GM18951 (cell line): ENCODE data around the gene PARG.
"Not testable (repeated sequence)": the region's sequence is repeated elsewhere in the genome, so short reads cannot be mapped to it uniquely, and the experiment has no call there.

ENCODE experiments used
- POLR2A ChIP-seq: IDR thresholded peaks from 4 replicates; pipeline ENCODE4 v1.6.1; 2011; ENCODE audit warnings: mild to moderate bottlenecking; ENCODE audit not compliant: insufficient read length, insufficient read depth; ENCODE audit errors: extremely low read depth
- in situ Hi-C: fragments of 300-500 bp; cut with MboI; formaldehyde crosslinking; loops from one replicate; pipeline ENCODE4 v1.12.0; 2022; ENCODE audit warnings: low sequenced_read_pairs, mixed read lengths, inconsistent platforms; ENCODE audit not compliant: unreplicated experiment

Gene PARG

DNA sequence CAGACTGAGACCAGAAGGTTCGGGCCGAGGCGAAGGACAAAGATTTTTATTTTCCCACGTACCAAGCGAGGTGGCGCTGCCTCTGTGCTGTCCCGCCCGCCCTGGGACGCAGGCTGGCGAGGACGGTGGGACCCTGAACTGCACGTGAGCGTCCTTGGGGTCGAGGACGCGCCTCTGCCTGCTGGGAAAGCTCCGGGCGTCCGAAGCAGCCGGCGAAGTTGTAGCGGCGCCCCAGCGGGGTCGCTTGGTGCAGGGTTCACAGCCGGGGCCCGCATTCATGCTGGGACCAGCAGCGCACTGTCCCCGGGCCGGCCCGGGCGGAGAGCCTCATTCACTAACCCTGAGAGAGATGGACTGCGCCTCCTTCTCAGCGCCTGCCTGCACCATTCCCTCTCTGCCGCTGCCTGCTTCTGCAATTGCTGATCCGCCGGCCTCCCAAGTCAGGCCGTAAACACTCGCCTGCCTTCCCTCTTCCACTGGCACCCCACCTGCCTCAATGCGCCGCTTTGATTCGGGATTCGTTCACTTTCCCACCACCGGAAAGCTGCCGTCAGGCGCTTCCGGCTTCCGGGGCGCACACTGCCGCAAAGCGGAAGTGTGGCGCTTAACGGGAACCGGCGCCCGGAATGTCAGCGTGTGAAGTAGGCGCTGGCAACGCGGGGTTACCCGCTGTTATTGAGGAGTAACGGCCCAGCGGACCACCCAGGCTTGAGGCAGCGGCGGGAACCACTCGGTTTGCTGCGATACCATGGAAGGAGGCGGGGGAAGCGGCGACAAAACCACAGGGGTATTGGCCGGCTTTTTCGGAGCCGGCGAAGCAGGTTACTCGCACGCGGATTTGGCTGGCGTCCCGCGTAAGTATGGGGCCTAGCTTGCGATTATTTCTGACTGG is at the start of gene PARG, which contains the start of gene TIMM23B:
Gene PARG (minus strand): TSS at position 581 of the 892 bp plus-strand sequence. CDS start 302 bp downstream, at position 279.
Gene TIMM23B (plus strand): TSS at position 607 of the 892 bp plus-strand sequence. CDS start 142 bp downstream, at position 749.
- in situ Hi-C loops: not testable (repeated sequence)
- peak; percentile 60 for TF ChIP-seq POLR2A

DNA sequence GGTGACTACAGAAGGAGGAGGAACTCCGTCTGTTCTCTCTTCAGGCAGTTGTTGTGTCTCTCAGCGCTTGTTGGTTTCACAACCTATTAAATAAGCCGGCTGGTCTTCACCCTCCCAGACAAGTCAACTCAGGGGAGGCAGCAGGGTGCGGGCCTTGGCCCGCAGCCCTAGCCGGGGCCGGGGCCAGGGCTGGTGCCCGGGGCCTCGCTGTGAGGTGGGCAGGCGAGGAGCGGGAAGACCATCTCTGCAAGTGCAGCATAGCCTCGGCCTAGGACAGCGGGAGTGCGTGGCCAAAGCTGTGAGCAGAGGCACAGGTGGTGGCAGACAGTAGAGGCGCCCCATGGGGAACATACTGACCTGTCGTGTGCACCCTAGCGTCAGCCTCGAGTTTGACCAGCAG is 46.5 kb upstream of the PARG start, which contains the start of gene AGAP6:
Gene AGAP6 (plus strand): TSS at position 31 of the 400 bp plus-strand sequence. CDS start 310 bp downstream, at position 341.
- in situ Hi-C loops: not testable (repeated sequence)

DNA sequence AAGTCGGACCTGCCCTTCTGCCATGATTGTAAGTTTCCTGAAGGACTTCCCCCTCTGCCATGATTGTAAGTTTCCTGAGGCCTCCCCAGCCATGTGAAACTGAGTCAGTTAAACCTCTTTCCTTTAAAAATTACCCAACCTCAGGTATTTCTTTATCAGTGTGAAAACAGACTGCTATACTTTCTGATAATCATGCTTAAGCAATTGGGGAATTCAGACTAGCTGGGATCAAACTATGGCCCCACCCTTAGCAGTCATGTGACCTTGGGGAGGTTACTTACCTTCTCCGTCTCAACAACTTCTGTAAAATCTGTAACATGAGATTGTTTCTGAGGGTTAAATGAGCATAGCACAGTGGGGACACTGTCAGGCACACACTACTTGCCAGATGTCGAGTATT is 45.4 kb upstream of the PARG start:
- in situ Hi-C loops: not testable (repeated sequence)

DNA sequence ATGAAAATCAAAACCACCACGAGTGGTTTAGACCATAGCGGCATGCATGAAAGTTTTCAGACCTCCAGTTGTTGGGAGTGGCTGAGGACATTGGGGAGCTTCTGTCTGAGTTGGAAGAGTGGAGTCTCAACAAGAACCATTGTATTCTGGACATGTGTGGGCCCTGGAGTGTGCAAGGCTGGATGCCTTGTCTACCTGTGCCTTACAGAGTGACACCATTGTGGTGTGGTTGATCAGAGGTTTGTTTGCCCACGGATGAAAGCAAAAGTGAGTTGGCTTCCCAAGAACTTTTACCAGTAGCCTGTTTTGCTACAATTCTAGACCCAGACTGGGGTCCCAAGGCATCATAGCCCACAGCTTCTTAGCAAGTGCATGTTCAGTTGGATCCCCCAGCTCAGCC is 35.9 kb upstream of the PARG start:
- in situ Hi-C loops: not testable (repeated sequence)

DNA sequence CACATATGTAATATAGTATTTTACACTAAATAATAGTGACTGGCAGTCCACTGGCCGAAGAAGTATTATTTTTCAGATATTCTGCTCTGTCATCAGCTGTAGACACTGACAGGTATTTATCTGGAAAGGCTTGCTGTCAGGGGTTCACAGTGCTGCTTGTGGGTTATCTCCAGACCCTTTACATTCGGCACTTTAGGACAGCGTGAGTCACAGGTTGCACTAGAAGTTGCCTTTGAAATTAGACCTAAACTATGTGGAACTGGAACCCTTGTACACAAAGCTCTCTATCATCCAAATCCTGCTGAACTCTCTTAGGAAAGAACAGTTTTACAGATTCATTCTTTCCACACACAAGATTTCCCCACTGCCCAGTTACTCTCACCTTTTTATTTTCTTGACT is 30.3 kb upstream of the PARG start:
- in situ Hi-C loops: not testable (repeated sequence)

DNA sequence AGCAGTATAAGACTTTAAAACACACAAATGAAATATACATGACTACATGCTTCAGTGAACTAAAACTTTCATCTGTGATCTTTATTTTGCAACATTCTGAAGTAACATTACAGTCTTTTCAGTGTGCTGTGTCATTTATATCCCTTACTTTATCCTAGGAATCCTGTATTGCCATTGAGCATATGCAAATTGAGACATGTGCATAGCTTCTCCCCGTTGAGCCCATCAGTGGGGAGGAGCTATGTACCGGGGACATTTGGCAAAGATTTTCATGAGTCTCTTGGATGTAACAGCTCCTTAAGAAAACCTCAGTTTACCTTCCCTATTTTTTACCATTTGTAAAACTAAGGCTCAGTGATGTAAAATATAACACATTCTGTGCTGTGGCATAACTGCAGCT is 29.6 kb upstream of the PARG start:
- in situ Hi-C loops: not testable (repeated sequence)

DNA sequence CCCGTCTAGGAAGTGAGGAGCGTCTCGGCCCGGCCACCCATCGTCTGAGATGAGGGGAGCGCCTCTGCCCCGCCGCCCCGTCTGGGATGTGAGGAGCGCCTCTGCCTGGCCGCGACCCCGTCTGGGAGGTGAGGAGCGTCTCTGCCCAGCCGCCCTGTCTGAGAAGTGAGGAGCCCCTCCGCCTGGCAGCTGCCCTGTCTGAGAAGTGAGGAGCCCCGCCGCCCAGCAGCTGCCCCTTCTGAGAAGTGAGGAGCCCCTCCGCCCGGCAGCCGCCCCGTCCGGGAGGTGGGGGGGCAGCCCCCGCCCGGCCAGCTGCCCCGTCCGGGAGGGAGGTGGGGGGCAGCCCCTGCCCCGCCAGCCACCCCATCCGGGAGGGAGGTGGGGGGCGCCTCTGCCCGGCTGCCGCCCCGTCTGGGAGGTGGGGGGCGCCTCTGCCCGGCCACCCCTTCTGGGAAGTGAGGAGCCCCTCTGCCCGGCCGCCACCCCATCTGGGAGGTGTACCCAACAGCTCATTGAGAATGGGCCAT is 28.6 kb upstream of the PARG start:
- in situ Hi-C loops: not testable (repeated sequence)

DNA sequence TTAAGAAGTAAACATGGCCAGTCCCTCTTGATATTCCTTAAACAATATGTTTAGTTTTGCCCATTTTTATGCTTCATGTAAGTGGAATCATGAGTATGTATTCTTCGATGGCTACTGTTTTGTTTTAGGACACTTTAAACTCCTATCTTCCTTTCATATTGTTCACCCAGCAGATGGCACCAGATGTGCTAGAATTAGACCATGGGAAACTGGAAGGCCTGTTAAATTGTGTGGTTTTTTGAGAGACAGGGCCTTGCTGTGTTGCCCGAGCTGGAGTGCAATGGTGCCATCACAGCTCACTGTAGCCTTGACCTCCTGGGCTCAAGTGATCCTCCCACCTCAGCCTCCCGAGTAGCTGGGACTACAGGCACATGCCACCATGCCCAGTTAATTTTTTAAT is 11.3 kb upstream of the PARG start:
- in situ Hi-C loops: not testable (repeated sequence)

DNA sequence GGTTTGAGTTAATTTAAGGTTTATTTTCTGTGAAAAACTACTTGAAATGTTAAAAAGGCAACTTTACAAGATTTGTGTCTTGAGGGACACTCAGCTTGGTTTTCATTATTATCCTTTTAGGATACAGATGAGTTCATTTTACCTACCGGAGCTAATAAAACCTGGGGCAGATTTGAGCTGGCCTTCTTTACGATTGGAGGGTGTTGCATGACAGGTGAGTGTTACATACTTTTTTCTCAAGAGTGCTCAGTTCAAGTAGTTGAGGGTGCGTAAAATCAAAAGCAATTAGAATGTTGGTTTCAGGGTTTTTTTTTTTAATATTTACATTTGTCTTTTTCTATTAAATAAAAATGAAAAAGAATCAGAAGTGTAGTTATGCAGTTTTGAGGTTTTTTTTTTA is 10.2 kb upstream of the PARG start:
- in situ Hi-C loops: not testable (repeated sequence)

DNA sequence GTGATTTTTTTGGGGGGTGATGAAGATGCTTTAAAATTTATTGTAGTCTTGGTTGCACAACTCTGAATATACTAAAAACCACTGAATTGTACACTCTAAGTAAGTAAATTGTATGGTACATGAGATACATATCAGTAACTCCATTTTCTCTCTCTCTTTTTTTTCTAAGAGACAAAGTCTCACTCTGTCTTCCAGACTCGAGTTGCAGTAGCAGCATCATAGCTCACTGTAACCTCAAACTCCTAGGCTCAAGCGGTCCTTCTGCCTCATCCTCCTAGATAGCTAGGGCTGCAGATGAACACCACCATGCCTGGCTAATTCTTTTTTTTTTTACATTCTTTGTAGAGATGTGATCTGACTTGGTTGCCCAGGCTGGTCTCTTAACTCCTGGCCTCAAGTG is 6.9 kb upstream of the PARG start:
- in situ Hi-C loops: not testable (repeated sequence)

DNA sequence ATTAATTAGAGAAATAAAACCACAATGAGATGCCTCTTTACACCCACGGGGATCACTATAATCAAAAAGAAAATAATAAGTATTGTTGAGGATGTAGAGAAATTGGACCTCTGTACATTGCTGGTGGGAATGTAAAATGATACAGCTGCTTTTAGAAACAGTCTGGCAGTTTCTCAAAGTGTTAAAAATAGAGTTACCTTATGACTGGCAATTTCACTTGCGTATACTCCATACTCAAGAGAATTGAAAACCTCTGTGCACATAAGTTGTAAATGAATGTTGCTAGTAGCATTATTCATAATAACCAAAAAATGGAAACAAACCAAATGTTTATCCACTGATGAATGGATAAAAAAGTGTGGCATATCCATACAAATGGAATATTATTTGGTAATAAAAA is 6.3 kb upstream of the PARG start:
- in situ Hi-C loops: not testable (repeated sequence)

DNA sequence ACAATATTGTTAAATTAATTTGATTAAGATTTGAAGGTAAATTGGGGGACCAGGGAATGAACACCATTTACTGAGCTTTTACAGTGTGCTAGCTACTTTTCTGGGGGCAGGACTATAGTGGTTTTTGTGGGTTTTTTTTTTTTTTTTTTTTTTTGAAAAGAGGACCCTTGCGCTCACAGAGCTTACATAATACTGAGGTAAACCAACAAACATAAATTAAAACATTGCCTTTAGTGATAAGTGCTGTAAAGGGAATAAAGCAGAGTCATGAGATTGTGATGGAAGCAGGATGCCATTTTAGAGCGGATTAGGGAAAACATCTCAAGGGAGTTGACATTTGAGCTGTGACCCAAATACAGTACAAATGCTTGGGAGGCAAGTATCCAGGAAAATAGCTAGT is 1.8 kb upstream of the PARG start:
- in situ Hi-C loops: not testable (repeated sequence)

DNA sequence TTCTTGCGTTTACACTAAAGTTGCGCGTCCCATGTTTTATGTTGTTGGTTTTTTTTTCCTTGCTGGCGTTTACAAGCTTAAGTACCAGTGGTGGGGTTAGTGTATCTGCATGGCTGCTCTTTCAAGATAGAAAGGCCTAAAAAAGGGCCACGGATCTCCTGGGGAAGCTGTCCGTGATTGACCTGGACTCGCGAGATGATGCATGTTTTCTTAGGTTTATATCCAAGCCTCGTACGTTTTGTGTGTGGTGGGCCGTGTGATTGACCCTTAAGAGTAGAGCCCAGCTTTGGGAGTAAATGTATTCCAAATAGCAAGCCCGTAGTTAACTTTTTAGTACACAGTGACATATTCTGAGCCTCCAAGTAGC is 495 bp upstream of the PARG start:
- in situ Hi-C loops: not testable (repeated sequence)

DNA sequence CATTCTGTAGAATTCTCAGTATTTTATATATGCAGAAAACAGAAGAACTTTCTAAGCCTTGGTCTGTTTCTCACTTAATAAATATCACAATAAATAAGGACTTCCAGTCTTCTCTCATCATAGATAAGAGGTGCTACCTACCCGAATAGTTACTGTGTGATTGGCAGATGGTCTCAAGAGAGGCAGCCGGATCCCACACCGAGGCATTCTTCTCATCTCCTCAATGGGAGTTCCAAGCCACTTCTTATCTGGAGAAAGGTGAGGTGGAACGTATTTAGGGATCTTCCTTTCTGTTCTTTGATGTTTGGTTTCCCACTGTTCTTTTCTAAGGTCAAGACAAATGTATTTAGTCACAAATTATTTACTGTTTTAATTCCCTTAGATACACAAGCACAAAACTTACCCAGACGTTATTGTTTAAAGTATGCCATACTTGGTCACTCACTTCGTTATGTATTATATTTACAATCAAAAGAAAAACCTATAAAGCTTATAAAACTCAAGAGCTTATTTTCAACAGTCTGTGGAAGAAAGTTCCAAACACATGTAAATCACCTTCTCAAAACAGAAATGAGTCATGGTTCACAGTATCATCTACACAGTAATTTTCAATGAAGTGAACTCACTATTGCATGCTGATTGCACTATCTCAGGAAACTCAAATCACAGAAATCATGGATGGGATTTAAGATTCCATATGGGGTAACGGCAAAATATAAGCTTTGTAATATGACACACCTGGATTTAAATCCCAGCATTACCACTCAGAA is 9.7 kb downstream of the PARG start:
- in situ Hi-C loops: not testable (repeated sequence)

DNA sequence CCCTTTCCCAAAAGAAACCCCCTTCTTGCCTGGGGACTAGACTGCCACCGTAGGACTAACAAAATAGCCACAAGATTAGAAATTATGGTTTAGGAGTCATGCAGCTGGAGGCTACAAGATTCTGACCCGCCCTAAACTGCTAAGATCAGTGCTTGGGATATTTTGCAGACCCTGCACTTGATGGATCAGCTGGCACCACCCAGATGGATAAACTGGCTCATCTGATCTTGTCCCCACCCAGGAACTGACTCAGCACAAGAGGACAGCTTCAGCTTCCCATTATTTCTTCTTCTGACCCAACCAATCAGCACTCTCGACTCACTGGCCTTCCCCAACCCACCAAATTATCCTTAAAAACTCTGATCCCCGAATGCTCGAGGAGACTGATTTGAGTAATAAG is 10.6 kb downstream of the PARG start:
- in situ Hi-C loops: not testable (repeated sequence)

DNA sequence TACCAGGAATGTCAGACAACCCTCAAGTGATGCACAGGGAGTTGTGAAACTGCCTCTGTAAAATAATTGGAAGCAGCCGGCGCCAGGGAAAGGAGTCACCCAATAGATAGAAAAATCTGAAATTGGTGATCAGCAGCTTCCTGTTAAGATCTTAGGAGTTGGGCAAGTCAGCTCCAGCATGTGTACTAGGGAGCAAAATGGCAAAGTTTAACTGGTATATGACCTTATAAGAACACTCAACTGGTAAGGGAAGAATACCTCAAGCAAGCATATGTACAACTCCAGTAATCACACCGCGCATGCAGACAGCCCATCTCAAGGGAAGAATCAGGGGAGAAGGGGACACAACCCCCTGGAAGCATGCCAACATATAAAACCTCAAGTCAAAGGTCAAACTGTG is 18.3 kb downstream of the PARG start:
- in situ Hi-C loops: not testable (repeated sequence)

DNA sequence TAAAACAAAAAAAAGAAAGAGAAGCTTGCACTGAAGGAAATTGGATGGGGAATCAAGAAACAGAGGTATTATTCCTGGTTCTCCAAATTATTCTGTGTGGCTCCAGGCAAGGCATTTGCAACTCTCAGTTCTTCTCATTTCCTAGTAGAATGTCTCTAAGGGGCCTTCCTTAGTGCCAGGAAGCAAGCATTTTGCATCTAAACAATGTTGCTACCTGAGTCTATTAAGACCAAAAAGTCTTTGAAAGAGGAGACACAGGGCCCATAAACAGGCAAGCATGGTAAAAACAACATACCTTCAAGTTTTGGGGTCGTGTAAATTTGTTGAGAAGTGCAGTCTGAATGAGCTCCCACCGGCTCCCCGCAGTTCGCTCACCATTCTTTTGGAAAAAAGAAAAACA is 19.8 kb downstream of the PARG start:
- in situ Hi-C loops: not testable (repeated sequence)

DNA sequence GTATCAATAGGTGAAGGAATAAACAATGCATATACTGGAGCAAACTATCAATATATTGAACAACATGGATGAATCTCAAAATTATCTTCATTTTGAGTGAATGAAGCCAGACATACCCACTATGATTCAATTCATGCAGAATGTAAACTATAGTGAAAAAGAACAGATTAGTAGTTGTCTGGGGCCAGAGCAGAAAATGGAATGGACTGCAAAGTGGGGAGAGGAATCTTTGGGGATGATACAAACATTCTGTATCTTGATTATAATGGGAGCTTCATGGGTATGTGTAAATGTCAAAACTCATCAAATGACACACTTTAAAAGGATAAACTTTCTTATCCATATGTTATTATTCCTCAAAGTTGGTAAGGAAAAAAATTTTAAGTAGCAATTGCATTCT is 23.9 kb downstream of the PARG start:
- in situ Hi-C loops: not testable (repeated sequence)

DNA sequence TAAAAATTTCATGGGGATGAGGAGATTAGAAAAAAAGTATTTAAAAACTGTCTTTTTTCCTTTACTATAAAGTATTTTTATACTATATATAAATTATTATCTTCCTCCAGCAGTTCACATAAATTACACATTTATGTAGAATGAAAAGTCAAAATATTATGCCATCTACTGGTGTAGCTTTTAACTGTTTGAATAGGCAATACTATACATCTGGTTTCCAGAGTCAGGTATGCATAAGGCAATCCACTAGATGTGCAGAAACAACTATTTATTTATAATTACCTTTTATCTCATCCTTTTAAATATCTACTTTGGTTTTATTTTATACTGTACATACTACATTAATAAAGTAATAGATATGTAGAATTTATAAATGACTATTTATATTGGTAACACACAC is 25.4 kb downstream of the PARG start:
- in situ Hi-C loops: not testable (repeated sequence)

DNA sequence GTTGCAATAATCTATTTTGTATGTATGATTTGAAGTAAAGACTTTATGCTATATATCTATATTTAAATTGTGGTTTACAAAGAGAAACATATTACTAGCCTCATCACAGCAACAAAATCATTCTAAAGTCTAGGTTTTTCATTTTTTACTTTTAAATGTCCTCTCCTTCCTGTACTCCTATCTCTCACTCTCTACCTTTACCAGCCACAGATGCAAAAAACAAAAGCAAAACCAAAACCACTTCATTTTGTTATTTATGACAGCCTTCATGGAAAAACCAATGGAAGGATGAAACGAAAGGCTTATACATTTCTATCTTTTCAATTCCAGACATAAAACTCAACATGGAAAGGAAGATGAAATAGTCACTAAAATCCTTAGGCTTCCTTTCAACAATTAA is 31.5 kb downstream of the PARG start:
- in situ Hi-C loops: not testable (repeated sequence)
